Measurements from ENCODE around the gene GPR132. TPM values are rescaled to one million over a fixed set of nuclear protein-coding genes. Genes with fewer than 3 reads are reported as not detected.
"Not testable (repeated sequence)": the region's sequence is repeated elsewhere in the genome, so short reads cannot be mapped to it uniquely, and the experiment has no call there.

GPR132 gene
- total and polyA plus RNA-seq, 10 donors, result 5.0 to 33.7 (median 21.5) TPM

DNA sequence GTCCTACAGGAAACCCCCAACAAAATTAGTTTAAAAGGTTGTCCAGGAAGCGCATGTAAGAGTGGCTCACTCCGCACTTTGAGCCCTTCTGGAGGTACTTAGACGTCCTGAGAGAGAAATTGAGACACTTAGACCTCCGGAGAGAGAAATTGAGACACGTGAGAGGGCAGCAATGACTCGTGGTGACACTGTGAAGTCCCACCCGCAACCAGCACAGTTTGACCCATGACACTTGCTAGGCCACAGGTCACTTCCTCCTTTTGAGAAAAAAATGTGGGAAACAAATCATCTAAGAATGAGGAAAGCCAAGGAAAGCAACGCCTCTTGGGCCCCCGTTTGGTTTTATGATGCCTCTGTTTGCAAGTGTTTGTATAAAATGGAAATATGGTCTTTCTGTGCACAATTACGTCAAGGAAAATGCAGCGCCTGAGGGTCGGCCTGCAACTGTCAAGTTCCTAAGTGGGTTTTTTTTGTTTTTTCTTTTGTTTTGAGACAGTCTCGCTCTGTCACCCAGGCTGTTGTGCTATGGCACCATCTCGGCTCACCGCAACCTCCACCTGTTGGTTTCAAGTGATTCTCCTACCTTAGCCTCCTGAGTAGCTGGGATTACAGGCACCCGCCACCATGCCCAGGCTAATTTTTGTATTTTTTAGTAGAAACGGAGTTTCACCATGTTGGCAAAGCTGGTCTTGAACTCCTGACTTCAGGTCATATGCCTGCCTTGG, 30.8 kb downstream of the GPR132 start:
- intact Hi-C loops (cut with DNase I; ENCODE audit: low total_unique reads), result no loop called here
- TF ChIP-seq POLR2AphosphoS5 (IDR thresholded peaks at IDR 0.05) (no peak), POLR2A (IDR thresholded peaks at IDR 0.05) (no peak)
- TF ChIP-seq, protein P1, sequence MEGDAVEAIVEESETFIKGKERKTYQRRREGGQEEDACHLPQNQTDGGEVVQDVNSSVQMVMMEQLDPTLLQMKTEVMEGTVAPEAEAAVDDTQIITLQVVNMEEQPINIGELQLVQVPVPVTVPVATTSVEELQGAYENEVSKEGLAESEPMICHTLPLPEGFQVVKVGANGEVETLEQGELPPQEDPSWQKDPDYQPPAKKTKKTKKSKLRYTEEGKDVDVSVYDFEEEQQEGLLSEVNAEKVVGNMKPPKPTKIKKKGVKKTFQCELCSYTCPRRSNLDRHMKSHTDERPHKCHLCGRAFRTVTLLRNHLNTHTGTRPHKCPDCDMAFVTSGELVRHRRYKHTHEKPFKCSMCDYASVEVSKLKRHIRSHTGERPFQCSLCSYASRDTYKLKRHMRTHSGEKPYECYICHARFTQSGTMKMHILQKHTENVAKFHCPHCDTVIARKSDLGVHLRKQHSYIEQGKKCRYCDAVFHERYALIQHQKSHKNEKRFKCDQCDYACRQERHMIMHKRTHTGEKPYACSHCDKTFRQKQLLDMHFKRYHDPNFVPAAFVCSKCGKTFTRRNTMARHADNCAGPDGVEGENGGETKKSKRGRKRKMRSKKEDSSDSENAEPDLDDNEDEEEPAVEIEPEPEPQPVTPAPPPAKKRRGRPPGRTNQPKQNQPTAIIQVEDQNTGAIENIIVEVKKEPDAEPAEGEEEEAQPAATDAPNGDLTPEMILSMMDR (IDR thresholded peaks at IDR 0.05 in 8 of 11, conservative IDR thresholded peaks at IDR 0.05 in 3 of 11), result no peak
- Histone ChIP-seq H3K4me1 (peaks cover 0 to 9% (median 6%) of the 10 kb centered on the region in 6 donors), H3K9me3 (no peaks in the 10 kb centered on the region), H3K27ac (peak overlapping the region in 2 of 8 donors; percentile 71 to 76), H3K36me3 (peaks cover 0 to under 1% (median 0%) of the 10 kb centered on the region in 6 donors), H3K4me3 (no peak overlapping the region), H3K27me3 (replicated peaks in 1 of 7) (no peaks in the 10 kb centered on the region)
- whole genome bisulfite sequencing, 5 donors, result 74 to 87% (median 78%) methylated on average over 17 of the region's 17 CpGs
- peak; percentile 4 for DNase-seq

DNA sequence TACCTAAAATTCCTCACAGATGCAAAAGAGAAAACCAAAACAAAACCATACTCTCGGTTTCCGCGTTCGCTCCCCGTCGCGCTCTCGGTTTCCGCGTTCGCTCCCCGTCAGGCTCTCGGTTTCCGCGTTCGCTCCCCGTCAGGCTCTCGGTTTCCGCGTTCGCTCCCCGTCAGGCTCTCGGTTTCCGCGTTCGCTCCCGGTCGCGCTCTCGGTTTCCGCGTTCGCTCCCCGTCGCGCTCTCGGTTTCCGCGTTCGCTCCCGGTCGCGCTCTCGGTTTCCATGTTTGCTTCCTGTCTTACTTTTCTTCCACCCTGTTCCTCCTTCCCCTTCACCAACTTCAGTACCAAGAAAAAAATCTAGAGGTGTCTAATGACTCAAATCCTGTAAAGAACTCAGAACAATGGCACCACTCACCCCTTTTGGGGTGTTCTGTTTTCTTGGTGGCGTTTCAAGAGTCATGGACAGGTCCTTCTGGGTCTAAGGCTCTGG, 31.8 kb downstream of the GPR132 start:
- DNase-seq; intact Hi-C loops (cut with DNase I; ENCODE audit: low total_unique reads); H3K36me3 ChIP-seq; H3K9me3 ChIP-seq; H3K27me3 ChIP-seq (replicated peaks in 1 of 7); H3K4me1 ChIP-seq: not testable (repeated sequence)
- peak overlapping the region; percentile 19 to 76 (median 62) for H3K27ac ChIP-seq
- H3K4me3 ChIP-seq, result peak overlapping the region; percentile 3 to 69 (median 36)
- WGBS, 5 donors, result 3 to 39% (median 14%) methylated on average over 37 to 45 of the region's 45 CpGs

DNA sequence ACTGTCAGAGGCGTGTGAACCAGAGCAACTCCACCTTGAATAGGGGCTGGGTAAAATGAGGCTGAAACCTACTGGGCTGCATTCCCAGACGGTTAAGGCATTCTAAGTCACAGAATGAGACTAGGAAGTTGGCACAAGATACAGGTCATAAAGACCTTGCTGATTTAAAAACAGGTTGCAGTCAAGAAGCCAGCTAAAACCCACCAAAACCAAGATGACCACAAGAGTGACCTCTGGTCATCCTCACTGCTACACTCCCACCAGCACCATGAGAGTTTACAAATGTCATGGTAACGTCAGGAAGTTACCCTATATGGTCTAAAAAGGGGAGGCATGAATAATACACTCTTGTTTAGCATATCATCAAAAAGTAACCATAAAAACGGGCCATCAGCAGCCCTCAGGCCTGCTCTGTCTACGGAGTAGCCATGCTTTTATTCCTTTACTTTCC, 32.8 kb downstream of the GPR132 start:
- H3K27ac ChIP-seq; H3K36me3 ChIP-seq; H3K9me3 ChIP-seq; H3K4me1 ChIP-seq; intact Hi-C loops (cut with DNase I; ENCODE audit: low total_unique reads); H3K27me3 ChIP-seq (replicated peaks in 1 of 7); DNase-seq: not testable (repeated sequence)
- WGBS, 5 donors, result 90 to 94% (median 92%) methylated on average over 5 of the region's 5 CpGs
- H3K4me3 ChIP-seq, result peak overlapping the region in 6 of 8 donors; percentile 25 to 69 (median 38)

DNA sequence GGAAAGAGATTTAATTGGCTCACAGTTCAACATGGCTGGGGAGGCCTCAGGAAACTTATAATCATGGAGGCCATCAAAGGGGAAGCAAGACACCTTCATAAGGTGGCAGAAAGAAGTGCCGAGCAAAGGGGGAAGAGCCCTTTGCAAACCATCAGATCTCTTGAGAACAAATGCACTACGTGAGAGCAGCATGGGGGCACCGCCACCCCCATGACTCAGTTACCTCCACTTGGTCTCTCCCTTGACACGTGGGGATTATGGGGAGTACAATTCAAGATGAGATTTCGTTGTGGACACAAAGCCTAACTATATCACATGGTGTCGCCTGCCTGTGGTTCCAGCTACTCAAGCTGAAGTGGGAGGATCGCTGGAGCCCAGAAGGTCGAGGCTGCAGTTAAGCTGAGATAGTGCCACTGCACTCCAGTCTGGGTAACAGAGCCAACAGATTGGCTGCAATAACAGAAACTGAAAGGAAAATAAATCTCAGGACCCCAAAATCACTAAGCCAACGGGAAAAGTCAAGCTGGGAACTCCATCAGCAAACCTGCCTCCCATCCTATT, 34.3 kb downstream of the GPR132 start:
- WGBS, 5 donors, result 73 to 93% (median 82%) methylated on average over 9 of the region's 9 CpGs
- peaks cover 0 to 5% (median 0%) of the 10 kb centered on the region in 6 donors for H3K36me3 ChIP-seq
- no peak for DNase-seq

More for the DNA sequence above, 34.3 kb downstream of the GPR132 start:
- intact Hi-C loops (cut with DNase I; ENCODE audit: low total_unique reads), result no loop called here
- Histone ChIP-seq H3K9me3 (no peaks in the 10 kb centered on the region), H3K27me3 (replicated peaks in 1 of 7) (no peaks in the 10 kb centered on the region), H3K4me1 (peaks cover 0 to 12% (median 7%) of the 10 kb centered on the region in 6 donors), H3K4me3 (peak overlapping the region in 1 of 8 donors; percentile 3), H3K27ac (peak overlapping the region in 1 of 8 donors; percentile 43)
- TF ChIP-seq POLR2A (IDR thresholded peaks at IDR 0.05) (no peak), POLR2AphosphoS5 (IDR thresholded peaks at IDR 0.05) (no peak)
- TF ChIP-seq, protein P1 (IDR thresholded peaks at IDR 0.05 in 8 of 11, conservative IDR thresholded peaks at IDR 0.05 in 3 of 11), result no peak
